ENCODE results near the gene SPRING1. TPM values are rescaled to one million over a fixed set of nuclear protein-coding genes. Genes with fewer than 3 reads are reported as not detected.

Gene SPRING1
- total RNA-seq, 1 experiment from 2014 or later: 23.0 TPM

DNA sequence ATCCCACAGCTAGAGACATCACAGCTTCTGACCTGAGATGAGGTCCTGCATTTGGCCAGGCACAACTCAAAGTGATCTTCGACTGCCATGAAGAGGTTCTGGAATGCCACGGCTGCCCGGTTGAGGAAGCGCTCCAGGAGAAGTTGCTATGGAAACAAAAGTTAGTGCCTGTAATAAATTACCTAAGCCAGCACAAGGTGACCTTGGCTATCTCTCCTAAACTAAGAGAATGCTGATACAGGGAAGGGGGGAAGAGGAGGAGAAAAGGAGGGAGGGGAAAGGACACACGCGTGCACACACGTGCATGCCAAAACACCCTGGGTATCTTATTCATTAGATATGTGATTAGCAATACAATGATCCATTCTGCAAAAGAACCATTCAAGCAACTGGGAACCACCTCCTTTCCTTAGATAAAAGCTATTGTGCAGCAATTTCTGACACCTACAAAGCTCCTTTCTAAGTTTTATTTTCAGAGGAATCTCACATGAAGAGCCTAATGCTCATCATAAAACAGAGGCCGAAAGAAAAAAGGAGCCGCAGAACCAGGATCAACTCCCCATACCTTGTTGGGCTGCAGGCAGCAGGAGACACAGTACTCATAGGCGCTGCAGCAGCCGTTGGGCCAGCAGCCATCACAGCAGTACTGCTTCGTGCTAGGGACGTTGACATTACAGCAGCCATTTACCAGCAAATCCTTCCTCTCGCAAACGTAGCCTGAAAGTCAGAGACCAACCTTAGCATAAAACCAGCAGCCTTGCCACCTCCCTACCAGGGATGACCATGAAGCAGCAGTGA, 17.9 kb downstream of the SPRING1 start:
- Histone ChIP-seq H3K4me1 (ENCODE audit: low read length) (peaks cover 3% of the 10 kb centered on the region; the same call in 1 of the 2 replicates), H3K27me3 (ENCODE audit: low read length) (no peaks in the 10 kb centered on the region), H3K79me2 (ENCODE audit: low read length) (peaks cover 32% of the 10 kb centered on the region), H2AFZ (ENCODE audit: low read length) (no peak overlapping the region), H3K36me3 (ENCODE audit: insufficient read depth, low read length) (peaks cover 7% of the 10 kb centered on the region; the same call in 1 of the 2 replicates), H3K9me3 (ENCODE audit: low read length) (no peaks in the 10 kb centered on the region), H3K4me2 (ENCODE audit: low read depth, low read length, poor library complexity, severe bottlenecking) (no peak overlapping the region), H3K9ac (ENCODE audit: low read length) (no peak overlapping the region), H3K27ac (ENCODE audit: low read length) (no peak overlapping the region), H3K4me3 (ENCODE audit: low read length) (no peak overlapping the region), H4K20me1 (ENCODE audit: insufficient read depth, low read depth, low read length) (0 out of 2 replicates have a peak, but pooled peaks cover 4% of the 10 kb centered on the region), H3K9me2 (replicated peaks; ENCODE audit: insufficient read depth, low read length) (no peaks in the 10 kb centered on the region)
- no peak for DNase-seq

DNA sequence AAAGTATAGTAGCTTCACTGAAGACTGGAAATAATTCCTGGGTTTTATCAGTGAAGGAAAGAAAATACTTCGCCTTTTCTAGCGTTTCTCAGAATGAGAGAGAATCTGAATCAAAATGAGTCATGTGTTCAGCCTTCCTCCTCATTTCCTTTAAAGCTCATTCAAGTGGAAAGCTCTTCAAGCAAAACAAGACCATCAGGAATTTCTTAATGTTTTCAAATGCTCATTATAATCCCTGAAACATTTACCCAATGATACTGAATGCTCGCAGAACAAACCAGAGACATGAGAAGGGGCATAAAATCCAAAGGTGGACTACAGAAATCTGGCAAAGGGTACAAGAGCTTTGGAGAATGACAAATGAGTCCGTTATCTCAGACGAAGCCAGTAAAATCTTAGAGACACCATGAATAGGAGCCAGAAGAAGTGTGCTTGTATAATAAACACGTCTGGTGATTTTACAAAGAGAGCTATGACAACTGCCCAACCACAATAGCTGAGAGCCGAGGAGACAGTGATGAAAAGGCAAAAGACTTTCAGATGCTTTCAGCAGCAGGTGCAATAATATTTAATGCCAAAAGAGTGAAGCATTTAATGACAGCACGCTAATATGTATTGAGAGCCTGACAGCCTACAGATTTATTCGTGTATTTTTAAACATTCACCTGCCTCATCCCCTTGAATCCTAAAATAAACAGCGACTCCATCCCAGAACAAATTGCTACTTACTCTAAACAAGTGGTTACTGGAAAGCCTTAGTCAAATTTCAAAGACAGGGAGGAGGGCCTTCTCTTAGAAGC, 19.0 kb downstream of the SPRING1 start:
- no peaks in the 10 kb centered on the region for H3K27me3 ChIP-seq (ENCODE audit: low read length)
- H2AFZ ChIP-seq (ENCODE audit: low read length): no peak overlapping the region
- H3K4me2 ChIP-seq (ENCODE audit: low read depth, low read length, poor library complexity, severe bottlenecking): no peak overlapping the region
- 0 out of 2 replicates have a peak, but pooled peaks cover 4% of the 10 kb centered on the region for H4K20me1 ChIP-seq (ENCODE audit: insufficient read depth, low read depth, low read length)
- H3K36me3 ChIP-seq (ENCODE audit: insufficient read depth, low read length): peaks cover 7% of the 10 kb centered on the region; the same call in 1 of the 2 replicates
- H3K9me3 ChIP-seq (ENCODE audit: low read length): no peaks in the 10 kb centered on the region
- H3K79me2 ChIP-seq (ENCODE audit: low read length): peaks cover 22% of the 10 kb centered on the region
- no peak overlapping the region for H3K27ac ChIP-seq (ENCODE audit: low read length)
- H3K9me2 ChIP-seq (replicated peaks; ENCODE audit: insufficient read depth, low read length): no peaks in the 10 kb centered on the region
- no peak overlapping the region for H3K9ac ChIP-seq (ENCODE audit: low read length)
- peaks cover 3% of the 10 kb centered on the region; the same call in 1 of the 2 replicates for H3K4me1 ChIP-seq (ENCODE audit: low read length)
- no peak for DNase-seq
- H3K4me3 ChIP-seq (ENCODE audit: low read length): no peak overlapping the region

DNA sequence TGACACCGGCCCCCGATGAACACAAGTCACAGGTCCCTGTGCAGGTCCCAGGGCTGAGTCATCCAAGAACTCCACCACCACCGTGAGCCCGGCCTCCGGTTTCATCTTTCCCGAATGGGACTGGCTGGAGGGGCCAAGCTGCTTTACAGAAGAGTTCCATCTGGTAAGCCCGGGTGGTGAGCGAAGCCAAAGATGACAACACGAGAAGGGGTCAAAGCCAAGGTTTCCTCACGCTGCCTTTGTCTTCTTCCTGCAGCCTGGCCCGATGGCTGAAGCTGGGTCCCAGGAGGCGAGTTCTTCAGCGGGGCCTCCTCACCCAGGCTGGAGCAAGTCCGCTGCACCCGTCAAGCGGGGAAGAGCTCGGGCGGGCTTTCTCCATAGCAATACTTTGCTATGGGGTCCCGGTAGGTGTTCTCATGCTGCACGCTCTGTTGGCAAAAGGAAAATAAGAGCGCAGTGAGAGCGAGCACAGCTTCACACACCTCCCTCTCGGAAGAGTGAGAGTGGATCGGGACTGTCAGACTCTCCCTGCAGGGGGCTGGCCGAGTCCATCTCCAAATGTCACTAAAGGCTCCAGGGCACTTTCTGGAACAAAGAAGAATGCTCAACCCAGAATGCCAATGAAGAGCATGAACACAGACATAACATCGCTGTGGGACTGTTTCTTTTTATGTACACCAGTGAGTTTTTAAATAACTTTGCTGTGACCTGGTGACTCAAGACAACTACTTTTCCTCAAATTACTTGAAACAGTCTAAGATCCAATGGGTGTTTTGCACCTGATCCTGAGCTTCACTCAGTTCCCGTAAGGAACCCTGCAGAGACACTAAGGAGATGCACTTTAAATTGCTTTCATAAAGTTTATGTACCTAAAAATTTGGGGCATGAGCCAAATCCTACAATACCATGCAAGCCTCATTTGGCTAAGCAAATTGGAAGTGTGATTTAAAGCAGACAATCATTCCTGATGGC, 20.1 kb downstream of the SPRING1 start:
- H3K27ac ChIP-seq (ENCODE audit: low read length): no peak overlapping the region

DNA sequence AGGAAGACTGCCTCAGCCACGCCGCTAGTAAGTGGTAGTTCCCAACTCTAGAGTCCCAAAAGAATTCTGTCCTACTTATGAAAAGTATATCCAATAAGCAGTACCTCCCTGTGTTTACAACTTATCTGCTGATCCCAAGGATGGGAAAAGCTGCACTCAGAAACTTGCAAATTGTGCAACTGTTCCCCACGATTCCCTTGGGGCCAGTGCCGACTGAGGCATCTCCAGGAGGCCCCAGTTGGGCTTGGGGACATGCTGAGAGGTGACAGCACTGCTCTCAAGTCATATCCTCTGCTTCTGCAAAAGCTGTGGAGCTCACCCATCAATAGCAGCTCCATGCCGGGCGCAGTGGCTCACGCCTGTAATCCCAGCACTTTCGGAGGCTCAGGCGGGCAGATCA, 23.7 kb downstream of the SPRING1 start:
- peaks cover 10% of the 10 kb centered on the region for H3K4me1 ChIP-seq (ENCODE audit: low read length)
- H3K27ac ChIP-seq (ENCODE audit: low read length): no peak overlapping the region
- no peak overlapping the region for H2AFZ ChIP-seq (ENCODE audit: low read length)
- H4K20me1 ChIP-seq (ENCODE audit: insufficient read depth, low read depth, low read length): no peaks in the 10 kb centered on the region
- DNase-seq: no peak
- peaks cover 7% of the 10 kb centered on the region; the same call in 1 of the 2 replicates for H3K36me3 ChIP-seq (ENCODE audit: insufficient read depth, low read length)
- H3K4me3 ChIP-seq (ENCODE audit: low read length): no peak overlapping the region
- H3K79me2 ChIP-seq (ENCODE audit: low read length): 0 out of 2 replicates have a peak, but pooled peaks cover 3% of the 10 kb centered on the region
- no peak overlapping the region for H3K9ac ChIP-seq (ENCODE audit: low read length)
- H3K27me3 ChIP-seq (ENCODE audit: low read length): no peaks in the 10 kb centered on the region
- H3K4me2 ChIP-seq (ENCODE audit: low read depth, low read length, poor library complexity, severe bottlenecking): no peak overlapping the region
- H3K9me3 ChIP-seq (ENCODE audit: low read length): no peaks in the 10 kb centered on the region
- no peaks in the 10 kb centered on the region for H3K9me2 ChIP-seq (replicated peaks; ENCODE audit: insufficient read depth, low read length)

More for the DNA sequence above, 20.1 kb downstream of the SPRING1 start:
- Histone ChIP-seq H3K4me1 (ENCODE audit: low read length) (peaks cover 3% of the 10 kb centered on the region; the same call in 1 of the 2 replicates), H4K20me1 (ENCODE audit: insufficient read depth, low read depth, low read length) (no peaks in the 10 kb centered on the region), H3K4me3 (ENCODE audit: low read length) (no peak overlapping the region), H3K36me3 (ENCODE audit: insufficient read depth, low read length) (peaks cover 7% of the 10 kb centered on the region; the same call in 1 of the 2 replicates), H3K79me2 (ENCODE audit: low read length) (peaks cover 11% of the 10 kb centered on the region), H3K27me3 (ENCODE audit: low read length) (no peaks in the 10 kb centered on the region), H2AFZ (ENCODE audit: low read length) (no peak overlapping the region), H3K9ac (ENCODE audit: low read length) (no peak overlapping the region), H3K9me3 (ENCODE audit: low read length) (no peaks in the 10 kb centered on the region), H3K4me2 (ENCODE audit: low read depth, low read length, poor library complexity, severe bottlenecking) (no peak overlapping the region), H3K9me2 (replicated peaks; ENCODE audit: insufficient read depth, low read length) (no peaks in the 10 kb centered on the region)
- no peak for DNase-seq

DNA sequence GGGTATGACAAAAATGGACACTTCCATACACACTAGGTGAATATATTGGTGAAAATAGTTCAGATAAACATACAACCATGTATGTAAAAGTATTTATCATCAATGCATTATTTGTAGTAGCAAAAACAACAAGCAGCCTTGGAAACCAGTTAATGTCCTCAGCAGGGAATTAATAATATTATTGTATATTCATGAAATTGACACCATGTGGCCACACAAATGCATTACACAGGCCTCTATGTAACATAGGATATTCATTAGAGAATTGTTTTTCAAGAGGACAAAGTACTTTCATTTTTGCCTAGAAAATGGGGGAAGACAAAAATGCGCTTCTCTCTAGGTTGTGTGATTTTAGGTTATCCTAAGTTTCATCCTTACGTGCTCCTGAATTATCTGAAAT, 24.3 kb downstream of the SPRING1 start:
- Histone ChIP-seq H3K27ac (ENCODE audit: low read length) (no peak overlapping the region), H3K4me2 (ENCODE audit: low read depth, low read length, poor library complexity, severe bottlenecking) (no peak overlapping the region), H4K20me1 (ENCODE audit: insufficient read depth, low read depth, low read length) (no peaks in the 10 kb centered on the region), H3K27me3 (ENCODE audit: low read length) (no peaks in the 10 kb centered on the region), H2AFZ (ENCODE audit: low read length) (no peak overlapping the region), H3K36me3 (ENCODE audit: insufficient read depth, low read length) (peaks cover 7% of the 10 kb centered on the region; the same call in 1 of the 2 replicates), H3K4me1 (ENCODE audit: low read length) (peaks cover 15% of the 10 kb centered on the region), H3K9ac (ENCODE audit: low read length) (no peak overlapping the region), H3K4me3 (ENCODE audit: low read length) (no peak overlapping the region), H3K9me2 (replicated peaks; ENCODE audit: insufficient read depth, low read length) (no peaks in the 10 kb centered on the region), H3K79me2 (ENCODE audit: low read length) (0 out of 2 replicates have a peak, but pooled peaks cover 3% of the 10 kb centered on the region), H3K9me3 (ENCODE audit: low read length) (no peaks in the 10 kb centered on the region)
- no peak for DNase-seq

DNA sequence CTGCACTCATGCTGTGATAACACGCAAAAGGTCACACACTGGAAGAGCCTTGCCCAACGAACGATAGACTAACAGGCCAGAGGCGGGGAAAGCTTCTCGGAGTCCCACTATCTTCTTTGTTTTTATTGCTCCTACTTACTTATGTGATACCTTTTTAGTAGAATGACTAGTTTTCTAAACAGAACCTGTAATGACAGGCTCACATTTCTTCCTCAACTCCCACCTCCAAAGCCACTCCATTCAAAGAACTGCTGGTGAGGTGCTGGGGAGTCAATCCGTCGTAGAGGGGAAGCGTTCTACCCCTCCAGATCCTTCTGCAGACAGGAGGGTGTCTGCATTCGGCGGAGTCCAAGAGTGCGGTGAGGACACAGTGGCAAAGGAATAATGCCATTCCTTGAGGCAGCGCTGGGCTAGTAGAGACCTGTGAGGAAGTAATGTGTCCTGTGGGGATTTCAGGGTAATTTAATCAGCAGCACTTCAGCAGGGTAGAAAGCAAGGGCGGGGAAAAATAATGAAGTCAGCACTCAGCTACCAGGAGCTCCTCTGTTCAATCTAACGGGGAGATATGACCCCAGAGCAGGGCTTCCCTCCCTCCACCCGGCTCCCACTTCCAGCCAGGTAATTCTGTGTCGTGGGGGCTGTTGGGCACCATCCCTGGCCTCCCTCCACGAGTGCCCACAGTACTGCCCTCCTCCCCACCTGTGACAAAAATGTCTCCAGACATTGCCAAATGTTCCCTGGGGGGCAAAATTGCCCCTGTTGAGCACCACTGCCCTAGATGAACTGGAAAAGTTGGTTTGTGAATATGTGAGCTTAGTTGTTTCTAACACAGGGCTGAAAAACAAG, 25.2 kb downstream of the SPRING1 start:
- H3K36me3 ChIP-seq (ENCODE audit: insufficient read depth, low read length): peaks cover 7% of the 10 kb centered on the region; the same call in 1 of the 2 replicates
- no peaks in the 10 kb centered on the region for H4K20me1 ChIP-seq (ENCODE audit: insufficient read depth, low read depth, low read length)
- no peaks in the 10 kb centered on the region for H3K9me3 ChIP-seq (ENCODE audit: low read length)
- no peak overlapping the region for H2AFZ ChIP-seq (ENCODE audit: low read length)
- no peaks in the 10 kb centered on the region for H3K79me2 ChIP-seq (ENCODE audit: low read length)
- DNase-seq: no peak
- H3K9ac ChIP-seq (ENCODE audit: low read length): no peak overlapping the region
- no peaks in the 10 kb centered on the region for H3K9me2 ChIP-seq (replicated peaks; ENCODE audit: insufficient read depth, low read length)
- no peak overlapping the region for H3K27ac ChIP-seq (ENCODE audit: low read length)
- H3K27me3 ChIP-seq (ENCODE audit: low read length): no peaks in the 10 kb centered on the region
- H3K4me3 ChIP-seq (ENCODE audit: low read length): no peak overlapping the region
- peaks cover 21% of the 10 kb centered on the region for H3K4me1 ChIP-seq (ENCODE audit: low read length)
- H3K4me2 ChIP-seq (ENCODE audit: low read depth, low read length, poor library complexity, severe bottlenecking): no peak overlapping the region

All from Karpas-422 (cell line).